ENCODE data around the gene LRRN2.

GRCh38 chr1:204600203-204600602 lies 85.3 kb downstream of the LRRN2 start:
- TF ChIP-seq ZBTB21 (CRISPR knock-in tag; IDR thresholded peaks at IDR 0.05; ENCODE audit: borderline replicate concordance) (no peak), JUN (CRISPR knock-in tag; IDR thresholded peaks at IDR 0.05) (no peak), E2F5 (CRISPR knock-in tag; IDR thresholded peaks at IDR 0.05) (no peak), CTCF (IDR thresholded peaks at IDR 0.05) (no peak), FOXP4 (CRISPR knock-in tag; IDR thresholded peaks at IDR 0.05) (no peak), ETV6 (CRISPR knock-in tag; IDR thresholded peaks at IDR 0.05) (no peak), ARID4B (CRISPR knock-in tag; IDR thresholded peaks at IDR 0.05; ENCODE audit: borderline replicate concordance) (no peak), CREB1 (CRISPR knock-in tag; IDR thresholded peaks at IDR 0.05) (no peak), ZNF423 (CRISPR knock-in tag; IDR thresholded peaks at IDR 0.05) (no peak), ZSCAN18 (CRISPR knock-in tag; IDR thresholded peaks at IDR 0.05) (no peak), NR3C1 (CRISPR knock-in tag; conservative IDR thresholded peaks at IDR 0.05; ENCODE audit: low read depth) (no peak), ZNF121 (CRISPR knock-in tag; IDR thresholded peaks at IDR 0.05) (no peak)

All from WTC11 (cell line).